PFSK-1 (cell line): Measurements from ENCODE around the gene RAPGEF5.

Experiments used
- POLR2AphosphoS5 ChIP-seq: IDR thresholded peaks from 2 replicates; pipeline ENCODE4 v1.6.1; 2012; ENCODE audit warnings: low read depth, mild to moderate bottlenecking, control low read depth, low read length, moderate library complexity
- SIN3A ChIP-seq: IDR thresholded peaks from 2 replicates; pipeline ENCODE4 v1.6.1; 2012; ENCODE audit warnings: mild to moderate bottlenecking, low read length, moderate library complexity, borderline replicate concordance; ENCODE audit not compliant: insufficient read depth
- TAF1 ChIP-seq: IDR thresholded peaks from 2 replicates; pipeline ENCODE4 v1.6.1; 2012; ENCODE audit warnings: low read length, control low read depth, borderline replicate concordance; ENCODE audit not compliant: insufficient read depth

- TF ChIP-seq SIN3A (no peak), POLR2AphosphoS5 (no peak), TAF1 (no peak)
Measured at GRCh38 chr7:22338877-22339276, 18.1 kb downstream of the RAPGEF5 start.
